Fibroblast of skin of right biceps (primary cell): ENCODE measurements around the gene TCF12.
"Not testable (repeated sequence)": the region's sequence is repeated elsewhere in the genome, so short reads cannot be mapped to it uniquely, and the experiment has no call there.

Experiments
- DNase-seq: peaks from one replicate; pipeline ENCODE4 v3.0.0-alpha.2; 2013

The TCF12 gene

GRCh38 chr15:56948000-56948763, 29.7 kb downstream of the TCF12 start:
- DNase-seq, result no peak

- DNase-seq, result no peak
These were observed 30.3 kb downstream of the TCF12 start for GRCh38 chr15:56948764-56949101.

GRCh38 chr15:56950979-56951378, 32.5 kb downstream of the TCF12 start:
- no peak for DNase-seq

GRCh38 chr15:56953790-56954189, 35.3 kb downstream of the TCF12 start:
- no peak for DNase-seq

DNA sequence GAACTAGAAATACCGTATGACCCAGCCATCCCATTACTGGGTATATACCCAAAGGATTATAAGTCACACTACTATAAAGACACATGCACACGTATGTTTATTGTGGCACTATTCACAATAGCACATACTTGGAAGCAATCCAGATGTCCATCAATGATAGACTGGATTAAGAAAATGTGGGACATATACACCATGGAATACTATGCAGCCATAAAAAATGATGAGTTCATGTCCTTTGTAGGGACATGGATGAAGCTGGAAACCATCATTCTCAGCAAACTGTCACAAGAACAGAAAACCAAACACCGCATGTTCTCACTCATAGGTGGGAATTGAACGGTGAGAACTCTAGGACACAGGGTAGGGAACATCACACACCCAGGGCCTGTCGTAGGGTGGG, 36.6 kb downstream of the TCF12 start:
- DNase-seq, result not testable (repeated sequence)

DNA sequence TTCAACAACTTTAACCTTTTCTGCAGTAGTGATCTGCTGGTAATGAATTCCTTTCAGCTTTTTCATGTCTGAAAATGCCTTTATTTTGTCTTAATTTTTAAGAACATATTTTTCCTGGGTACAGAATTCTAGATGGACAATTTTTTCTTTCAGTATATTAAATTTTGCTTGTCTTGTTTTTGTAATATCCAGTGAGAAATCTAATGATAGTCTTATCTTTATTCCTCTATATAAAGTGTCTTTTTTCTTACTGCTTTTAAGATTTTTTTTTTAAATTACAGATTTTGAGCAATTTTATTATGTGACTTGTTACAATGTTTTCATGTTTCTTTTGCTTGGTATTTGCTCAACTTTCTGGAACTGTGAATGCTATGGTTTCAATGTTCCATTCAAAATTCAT, 38.1 kb downstream of the TCF12 start:
- no peak for DNase-seq

GRCh38 chr15:56957812-56958406, 39.5 kb downstream of the TCF12 start:
- no peak for DNase-seq

GRCh38 chr15:56959318-56959648, 40.8 kb downstream of the TCF12 start:
- no peak for DNase-seq

DNA sequence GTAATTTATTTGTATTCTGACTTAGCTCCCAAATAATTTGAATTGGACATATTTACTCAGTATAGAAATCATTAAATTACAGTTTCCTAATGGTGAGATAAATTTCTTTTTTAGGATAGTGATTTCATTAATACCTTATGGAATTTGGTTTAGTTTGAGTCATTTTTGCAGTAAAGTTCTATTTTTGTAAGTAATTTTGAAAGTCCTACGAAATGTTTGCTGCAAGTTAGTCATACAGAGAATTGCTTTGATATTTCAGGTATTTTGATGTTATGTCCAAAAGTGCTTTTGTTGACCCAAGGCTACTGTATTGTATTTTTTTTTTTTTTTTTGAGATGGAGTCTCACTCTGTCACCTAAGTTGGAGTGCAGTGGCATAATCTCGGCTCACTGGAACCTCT, 41.7 kb downstream of the TCF12 start:
- no peak for DNase-seq

GRCh38 chr15:56963126-56963525, 44.7 kb downstream of the TCF12 start:
- DNase-seq, result no peak

DNA sequence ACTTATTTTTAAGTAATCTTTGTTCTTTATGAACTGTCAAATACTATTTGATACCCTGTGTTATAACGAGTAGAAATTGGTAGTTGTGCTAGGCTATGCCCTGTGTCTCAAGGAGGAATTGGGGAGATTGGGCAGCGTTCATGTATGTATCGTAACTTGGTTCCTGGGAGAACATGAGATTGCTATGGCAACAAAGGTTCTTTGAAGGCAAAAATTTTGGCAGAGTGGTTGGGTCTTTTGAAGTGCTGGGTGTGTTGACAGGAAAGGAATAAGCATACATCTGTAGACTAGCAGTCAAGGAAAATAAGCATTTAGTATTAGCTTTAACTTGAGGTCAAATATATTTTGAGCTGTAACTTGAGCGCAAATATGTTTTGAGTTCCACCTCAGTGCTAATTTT, 45.3 kb downstream of the TCF12 start:
- DNase-seq, result no peak

DNA sequence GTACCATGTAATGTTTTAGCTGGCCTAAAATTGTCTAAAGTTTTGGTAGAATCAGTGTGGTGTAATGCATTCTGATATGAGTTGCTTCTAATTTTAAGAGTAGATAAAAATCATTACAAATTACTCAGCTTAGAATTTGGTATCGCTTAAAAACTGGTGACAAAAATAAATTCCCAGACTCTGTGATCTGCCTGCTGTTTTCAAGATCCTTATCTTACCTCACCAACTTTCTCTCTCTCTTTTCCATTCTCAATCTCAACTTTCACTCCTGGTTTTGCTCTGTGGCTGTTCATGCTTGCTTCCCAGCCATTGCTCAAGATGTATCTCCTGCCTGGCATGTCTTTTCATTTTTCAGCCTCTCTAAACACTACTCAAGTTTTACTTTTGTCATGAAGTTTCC, 45.7 kb downstream of the TCF12 start:
- peak; percentile 30 for DNase-seq

GRCh38 chr15:56965231-56966013, 47.0 kb downstream of the TCF12 start:
- no peak for DNase-seq

- no peak for DNase-seq
These were observed 48.9 kb downstream of the TCF12 start for GRCh38 chr15:56967336-56967735.

DNA sequence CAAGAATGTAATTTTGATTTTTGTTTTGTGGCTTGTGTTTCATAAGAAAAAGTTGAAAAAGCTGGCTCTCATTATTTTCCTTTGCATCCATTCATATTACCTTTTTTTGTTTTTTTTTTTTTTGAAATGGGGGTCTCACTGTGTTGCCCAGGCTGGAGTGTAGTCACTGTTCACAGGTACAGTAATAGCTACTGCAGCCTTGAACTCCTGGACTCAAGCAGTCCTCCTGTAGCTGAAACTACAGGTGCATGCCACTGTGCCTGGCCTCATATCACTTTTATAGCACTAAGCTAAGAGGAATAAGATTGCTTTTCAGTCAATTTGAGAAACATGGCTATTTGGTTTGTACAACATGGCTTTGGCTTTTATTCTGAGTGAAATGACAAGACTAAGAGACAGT, 49.8 kb downstream of the TCF12 start:
- no peak for DNase-seq

DNA sequence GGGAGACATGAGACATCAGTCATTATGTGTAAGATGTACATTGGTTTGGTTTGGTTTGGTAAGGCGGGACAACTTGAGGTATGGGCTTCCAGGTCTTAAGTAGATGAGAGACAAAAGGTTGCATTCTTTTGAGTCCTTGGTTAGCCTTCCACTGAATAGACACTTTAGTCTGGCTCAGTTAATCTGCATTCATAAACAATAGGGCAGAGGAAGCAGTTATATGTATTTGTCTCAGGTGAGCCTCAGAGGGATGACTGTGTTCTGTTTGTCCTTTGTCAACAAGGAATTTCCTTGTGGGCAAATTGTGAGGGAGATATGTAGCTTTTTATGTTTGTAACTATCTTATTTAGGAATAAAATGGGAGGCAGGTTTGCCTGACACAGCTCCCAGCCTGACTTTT, 50.4 kb downstream of the TCF12 start:
- DNase-seq, result no peak

- DNase-seq, result no peak
These were observed 50.9 kb downstream of the TCF12 start for GRCh38 chr15:56969265-56969895.

GRCh38 chr15:56971571-56971970, 53.1 kb downstream of the TCF12 start:
- no peak for DNase-seq

DNA sequence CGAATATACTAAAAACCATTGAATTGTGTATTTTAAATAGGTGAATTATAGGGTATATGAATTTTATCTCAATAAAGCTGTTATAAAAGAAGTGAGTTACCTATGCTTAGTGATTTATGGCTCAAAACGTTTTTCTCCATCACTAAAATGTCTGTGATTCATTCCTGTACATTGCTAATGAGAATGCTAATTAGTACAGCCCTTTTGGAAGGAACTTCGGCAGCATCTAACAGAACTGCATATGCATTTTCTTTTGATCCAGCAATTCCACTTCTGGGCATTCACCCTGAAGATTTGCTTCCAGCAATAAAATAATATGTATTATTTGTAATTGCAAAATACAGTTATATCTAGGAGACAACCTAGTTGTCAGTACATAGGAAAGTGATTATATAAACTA, 53.6 kb downstream of the TCF12 start:
- DNase-seq, result no peak

GRCh38 chr15:56972426-56972825, 54.0 kb downstream of the TCF12 start:
- DNase-seq, result no peak

DNA sequence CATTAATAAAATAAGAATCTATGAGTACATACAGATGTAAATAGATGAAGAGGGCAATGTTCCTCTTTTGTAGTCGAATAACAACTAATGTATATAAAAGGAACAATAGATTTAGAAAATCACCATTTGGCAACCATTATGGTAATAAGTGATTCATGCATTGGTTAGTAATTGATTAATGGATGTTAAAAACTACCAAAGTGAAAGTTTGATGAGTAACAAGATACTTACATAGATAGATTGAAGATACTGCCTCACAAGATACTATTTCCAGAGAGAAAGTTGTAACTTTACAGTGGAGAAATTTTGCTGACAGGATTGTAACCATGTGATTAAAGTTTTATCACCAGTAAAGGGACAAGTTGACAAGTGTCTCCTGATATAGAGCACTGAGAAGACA, 55.0 kb downstream of the TCF12 start:
- no peak for DNase-seq

GRCh38 chr15:56977232-56977631, 58.8 kb downstream of the TCF12 start:
- DNase-seq, result no peak

DNA sequence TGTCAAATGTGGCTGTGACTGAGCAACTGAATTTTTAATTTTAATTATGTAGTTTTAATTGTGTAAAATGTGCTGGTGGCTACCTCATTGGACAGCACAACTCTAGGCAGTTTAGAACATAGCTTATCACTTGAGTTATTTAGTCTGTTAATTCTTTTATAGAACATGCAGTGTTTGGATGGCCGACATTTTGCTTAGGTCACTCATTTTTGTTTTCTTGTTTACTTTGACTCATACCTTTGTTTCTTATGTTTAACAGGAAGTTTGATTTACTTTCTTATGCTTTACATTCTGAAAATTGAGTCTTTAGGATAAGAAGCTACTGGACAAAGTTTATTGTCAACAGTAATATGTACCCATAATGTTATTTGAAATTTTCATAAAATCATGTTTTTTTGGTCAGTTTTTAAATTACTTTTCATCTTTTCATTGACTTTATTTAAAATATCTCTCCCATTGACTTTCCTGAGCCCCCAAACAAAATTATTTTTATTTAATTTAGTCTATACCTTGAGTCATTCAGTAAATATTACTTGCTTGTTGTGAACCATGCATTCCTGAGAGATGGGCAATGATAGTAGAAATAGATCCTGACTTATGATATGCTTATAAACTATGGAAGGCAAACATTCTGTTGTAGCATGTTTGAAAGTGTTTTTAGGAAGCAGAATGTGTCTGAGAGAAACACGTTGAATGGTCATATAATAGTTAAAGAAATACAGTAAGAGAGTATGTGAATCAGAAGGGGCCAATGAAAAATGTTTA, 60.6 kb downstream of the TCF12 start:
- peak; percentile 76 for DNase-seq
